Fibroblast of upper back skin (primary cell): ENCODE measurements around the gene CIZ1.

ENCODE experiments used
- DNase-seq: peaks from one replicate; pipeline ENCODE4 v3.0.0-alpha.2; 2013

Gene CIZ1

DNA sequence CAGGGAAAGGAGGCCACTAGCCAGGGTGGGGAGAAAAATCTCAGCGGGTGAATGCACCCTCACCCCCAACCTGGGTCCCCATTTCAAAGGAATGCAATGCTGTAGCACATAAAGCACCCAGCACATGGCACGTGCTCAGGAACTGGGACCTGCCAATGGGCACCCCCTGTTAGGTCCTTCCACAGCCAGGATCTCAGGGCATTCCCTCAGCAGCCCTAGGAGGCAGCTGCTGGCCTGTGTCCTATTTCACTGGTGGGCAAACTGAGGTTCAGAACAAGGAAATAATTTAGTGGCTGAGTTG, 20.6 kb upstream of the CIZ1 start:
- DNase-seq: no peak

DNA sequence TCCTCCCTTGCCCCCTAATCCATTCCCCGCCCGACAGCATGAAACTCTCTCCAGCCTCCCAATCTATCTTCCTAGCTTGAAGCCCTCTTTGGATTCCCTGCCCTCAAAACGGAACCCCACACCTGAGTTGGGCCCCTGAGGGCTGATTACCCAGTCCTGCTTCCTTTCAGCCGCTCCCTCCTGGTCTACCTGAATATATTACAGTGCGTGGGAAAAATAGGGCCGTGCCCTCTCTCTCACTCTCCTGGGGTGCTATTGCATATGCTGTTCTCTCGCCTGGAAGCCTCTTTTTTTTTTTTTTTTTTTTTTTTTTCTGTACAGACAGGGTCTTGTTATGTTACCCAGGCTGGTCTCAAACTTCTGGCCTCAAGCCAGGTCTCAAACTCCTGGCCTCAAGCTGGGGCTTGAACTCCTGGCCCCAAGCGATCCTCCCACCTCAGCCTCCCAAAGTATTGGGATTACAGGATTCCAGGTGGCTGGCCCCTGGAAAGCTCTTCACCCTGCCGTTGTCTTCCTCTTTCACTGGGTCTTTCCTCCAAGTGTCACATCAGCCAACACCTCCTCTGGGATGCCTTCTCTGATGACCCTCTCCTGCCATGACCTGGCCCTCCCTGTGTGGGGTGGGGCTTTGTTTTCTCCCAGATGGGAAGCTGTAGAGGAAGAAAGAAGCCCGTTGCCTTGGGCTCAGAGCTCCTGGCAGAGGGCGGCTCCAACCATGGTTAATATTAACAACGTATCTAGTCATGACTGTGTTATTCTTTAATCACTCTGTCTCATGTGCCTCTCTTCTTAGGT, 20.0 kb upstream of the CIZ1 start:
- no peak for DNase-seq

DNA sequence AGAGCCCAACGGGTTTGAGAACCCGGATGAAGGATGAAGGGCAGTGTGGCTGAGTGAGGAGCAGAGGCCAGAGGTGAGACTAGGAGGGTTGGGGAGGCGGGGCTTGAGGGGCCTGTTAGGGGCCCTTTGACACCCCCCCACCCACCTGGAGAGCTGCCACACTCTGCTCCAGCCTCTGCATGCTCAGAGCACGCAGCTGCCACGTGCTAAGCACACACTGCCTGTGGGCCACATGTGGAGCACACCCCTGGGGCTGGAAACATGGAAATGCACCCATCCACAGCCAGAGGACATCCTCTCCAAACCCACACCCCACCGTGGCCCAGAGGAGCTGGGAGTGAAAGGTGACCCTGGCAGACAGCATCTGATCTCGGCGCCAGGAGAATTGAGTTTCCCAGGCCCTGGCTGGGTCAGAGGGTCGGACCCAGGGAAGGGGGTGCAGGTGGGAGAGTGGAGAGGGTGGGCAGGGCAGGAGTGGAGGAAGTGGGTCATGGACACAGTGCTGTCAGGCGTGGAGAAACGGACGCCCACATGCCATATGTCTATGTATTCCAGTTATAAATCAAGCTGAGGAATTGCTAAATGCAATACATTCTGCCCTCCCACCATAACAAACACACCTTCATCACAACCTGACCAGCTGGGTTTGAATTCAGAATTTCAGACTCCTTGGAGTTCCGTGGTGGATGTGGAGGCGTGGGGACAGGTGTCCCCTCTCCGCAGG, 17.7 kb upstream of the CIZ1 start:
- no peak for DNase-seq

DNA sequence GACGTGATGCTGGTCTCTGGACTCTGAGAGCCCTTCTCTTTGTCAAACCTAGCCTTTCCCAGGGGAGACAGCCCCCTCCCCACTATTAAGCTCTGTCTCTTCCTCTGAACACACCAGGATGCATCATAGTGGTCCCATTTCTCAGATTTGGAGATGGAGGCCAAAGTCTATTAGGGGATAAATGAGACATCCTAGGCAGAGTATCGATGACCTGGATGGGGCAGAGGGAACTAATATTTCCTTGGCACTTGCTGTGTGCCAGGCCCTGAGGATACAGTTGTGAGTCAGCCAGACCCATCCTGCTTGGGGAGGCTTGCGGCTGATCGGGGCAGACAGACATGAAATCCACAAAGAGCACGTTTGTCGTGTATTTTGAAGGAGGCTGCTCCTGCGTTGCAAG, 17.0 kb upstream of the CIZ1 start:
- DNase-seq: no peak

DNA sequence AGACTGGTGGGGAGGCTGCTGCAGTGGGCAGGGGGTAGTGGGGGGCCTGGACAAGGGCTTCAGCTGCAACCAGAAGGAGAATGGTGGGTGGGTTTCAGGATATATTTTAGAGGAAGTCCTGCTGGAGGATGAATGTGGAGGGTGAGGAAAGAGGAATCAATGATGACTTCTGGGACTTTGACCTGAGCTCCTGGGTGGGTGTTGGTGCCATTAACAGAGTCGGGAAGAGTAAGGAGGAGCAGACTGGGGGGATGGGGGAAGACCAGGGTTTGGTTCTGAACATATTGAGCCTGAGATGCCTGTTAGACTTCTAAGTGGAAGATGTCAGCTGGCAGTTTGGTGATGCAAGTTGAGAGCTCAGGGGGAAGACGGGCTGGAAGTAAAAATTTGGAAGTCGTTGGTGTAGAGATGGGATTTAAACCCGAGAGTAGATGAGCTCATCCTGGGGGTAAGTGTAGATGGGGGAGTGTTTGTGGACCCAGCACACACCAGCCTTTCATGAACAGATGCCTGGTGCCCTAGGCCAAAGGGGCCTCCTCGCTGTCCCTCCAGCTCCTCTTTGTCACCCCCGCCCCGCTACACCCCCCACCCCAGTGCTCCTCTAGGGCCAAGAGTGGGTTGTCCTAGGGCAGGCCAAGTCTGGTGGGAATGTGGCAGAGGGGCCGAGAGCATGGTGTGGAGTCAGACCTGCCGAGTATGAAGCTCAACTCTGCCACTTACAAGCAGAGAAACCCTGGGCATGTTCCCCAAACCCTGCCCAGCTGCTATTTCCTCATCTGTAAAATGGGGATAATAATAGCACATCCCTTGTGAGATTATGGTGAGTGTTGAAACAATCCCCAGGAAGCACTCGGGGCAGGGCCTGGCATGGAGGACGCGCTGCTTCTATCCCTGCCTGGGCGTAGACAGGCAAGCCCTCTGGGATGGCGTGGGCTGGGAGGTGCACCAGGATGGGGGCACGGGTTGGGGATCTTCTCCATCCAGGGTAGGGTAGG, 15.8 kb upstream of the CIZ1 start:
- no peak for DNase-seq

DNA sequence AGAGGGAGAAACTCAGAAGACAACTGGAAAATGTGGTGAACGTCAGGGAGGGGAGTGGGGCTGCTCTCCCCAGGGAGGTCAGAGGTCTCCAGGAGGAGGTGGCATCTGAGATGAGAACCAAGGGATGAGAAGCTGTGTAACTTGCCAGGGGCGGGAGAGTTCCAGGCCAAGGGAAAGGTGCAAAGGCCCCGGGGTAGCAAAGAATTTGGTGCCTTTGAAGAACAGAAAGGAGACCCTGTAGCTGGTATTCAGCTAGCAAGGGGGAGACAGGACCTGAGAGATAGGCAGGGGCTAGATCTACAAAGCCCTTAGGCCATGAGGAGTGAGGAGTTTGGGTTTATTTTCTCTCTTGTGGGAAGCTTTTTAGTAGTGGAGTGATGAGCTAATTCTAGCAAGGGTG, 15.1 kb upstream of the CIZ1 start:
- no peak for DNase-seq

DNA sequence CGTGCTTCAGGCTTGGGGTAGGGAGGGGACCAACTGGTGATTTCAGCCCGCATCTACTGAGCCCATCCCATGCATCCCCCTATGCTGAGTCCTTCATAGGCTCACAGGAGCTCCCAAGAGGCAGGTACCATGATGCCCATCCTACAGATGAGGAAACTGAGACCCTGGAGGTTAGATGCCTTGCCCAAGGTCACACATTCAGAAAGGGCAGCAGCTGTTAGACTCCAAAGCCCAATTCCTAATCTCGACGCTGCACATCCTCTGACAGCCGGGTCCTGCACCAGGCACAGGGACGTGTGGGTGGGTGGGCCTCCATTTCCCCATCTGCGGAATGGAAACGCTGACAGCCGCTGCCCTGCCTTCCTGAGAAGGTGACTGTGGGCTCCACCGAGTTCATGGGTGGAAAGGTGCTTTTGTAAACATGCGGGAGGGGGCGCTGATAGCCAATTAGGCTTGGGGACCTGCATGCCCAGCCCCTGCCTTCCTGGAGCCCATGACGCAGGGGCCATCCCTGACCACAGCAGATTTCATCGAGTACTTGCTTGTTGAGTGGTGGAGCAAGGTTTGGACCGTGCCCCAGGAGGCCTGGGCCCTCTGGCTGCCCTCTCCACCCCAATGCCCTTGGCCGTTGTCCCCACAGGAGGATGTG, 14.0 kb upstream of the CIZ1 start:
- DNase-seq: no peak

DNA sequence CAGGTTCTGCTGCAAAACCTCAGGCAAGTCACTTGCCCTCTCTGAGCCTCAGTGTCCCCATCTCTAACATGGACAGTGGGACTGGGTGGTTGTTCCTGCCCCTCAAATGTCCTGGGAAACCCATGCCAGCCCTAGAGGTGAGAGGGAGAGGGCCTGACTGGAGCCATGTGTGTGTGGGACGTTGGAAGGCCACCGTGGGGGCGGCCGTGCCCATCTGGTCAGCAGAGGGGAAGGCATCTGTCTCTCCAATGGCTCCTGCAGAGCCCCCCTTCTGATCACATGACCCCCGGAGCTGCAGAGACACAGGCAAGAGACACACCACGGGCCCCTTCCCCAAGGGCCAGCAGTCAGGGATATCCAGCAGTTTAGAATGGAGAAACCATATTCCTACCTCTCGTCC, 13.5 kb upstream of the CIZ1 start:
- no peak for DNase-seq

DNA sequence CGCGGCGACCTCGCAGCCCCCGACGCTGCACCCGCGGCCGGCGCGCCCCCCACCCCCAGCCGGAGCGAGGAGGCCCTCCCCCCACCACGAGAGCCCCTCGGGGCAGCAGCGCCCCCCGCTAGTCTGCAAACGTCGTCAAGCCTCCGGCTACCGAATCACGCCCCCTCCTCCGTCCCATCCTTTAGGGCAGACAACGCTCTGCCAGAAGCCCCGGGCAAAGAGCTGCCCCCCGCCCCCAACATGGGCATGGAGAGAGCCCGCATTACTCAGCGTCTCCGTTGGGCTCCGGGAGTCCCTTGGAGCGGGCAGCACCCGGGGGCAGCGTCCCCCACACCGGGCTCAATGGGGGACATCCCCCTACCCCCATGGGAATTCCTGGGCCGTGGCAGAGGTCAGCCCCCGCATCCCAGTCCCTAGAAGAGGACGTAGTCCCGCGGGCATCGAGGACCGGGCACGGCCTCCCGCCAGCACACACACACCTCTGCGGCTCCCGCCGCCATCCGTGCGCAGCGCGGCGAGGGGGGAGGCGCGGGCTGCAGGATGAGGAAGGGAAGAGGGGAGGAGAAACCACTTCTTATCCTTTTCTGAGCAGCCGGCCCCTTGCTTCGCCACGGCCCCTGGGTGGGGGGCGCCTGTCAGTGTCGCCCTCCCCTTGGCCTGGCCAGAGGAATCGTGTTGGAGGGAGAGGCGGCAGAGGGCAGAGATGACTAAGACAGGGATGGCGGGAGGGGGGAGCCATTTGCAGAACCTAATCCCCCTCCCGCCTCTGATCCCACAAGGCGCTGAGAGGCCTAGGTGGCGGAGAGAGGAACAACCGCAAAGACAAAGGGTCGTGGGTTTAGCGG, 12.6 kb upstream of the CIZ1 start:
- DNase-seq: peak; percentile 50

DNA sequence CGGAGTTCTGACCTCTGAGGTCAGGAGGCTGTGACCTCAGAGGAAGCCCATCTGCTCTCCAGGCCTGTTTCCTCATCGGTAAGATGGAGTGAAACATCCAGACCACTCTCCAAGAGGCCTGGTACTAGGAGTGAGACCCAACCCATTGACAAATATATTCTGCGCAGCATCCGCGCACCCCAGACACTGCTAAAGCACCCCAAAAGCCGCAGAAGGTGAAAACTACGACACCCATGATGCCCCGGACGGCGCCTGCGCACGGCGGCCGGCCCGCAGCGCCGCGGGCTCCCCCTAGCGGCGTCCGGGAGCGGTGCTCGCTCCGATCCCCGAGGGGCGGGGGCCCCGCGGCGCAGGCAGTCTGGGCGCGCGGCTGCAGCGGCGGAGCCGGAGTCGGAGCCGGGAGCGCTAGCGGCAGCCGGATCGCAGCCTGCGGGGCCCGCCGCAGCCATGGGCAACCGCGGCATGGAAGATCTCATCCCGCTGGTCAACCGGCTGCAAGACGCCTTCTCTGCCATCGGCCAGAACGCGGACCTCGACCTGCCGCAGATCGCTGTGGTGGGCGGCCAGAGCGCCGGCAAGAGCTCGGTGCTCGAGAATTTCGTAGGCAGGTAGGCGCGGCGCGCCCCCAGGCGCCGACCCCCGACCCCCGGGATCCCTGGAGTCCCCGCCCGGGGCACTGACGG, 11.8 kb upstream of the CIZ1 start, which contains the start of gene DNM1:
Gene DNM1, plus strand, starts transcription at position 356 of the 683 bp plus-strand sequence. Its CDS starts 92 bp downstream, at position 448.
- peak; percentile 53 for DNase-seq

DNA sequence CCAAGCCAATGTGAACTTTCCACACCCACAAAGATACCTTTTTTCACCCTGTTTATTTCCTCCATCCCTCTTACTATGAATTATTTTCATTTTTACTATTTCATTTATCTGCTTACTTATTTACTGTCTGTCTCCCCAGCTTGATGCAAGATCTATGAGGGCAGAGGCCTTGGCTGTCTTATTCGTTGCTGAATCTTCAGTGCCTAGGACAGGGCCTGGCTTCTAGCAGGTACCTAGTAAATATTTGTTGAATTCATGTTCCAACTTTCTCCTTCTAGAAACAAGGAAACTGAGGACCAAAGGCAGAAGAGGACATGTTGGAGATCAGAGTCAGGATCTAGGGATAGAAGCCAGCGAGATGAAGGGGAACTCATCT, 11.3 kb upstream of the CIZ1 start:
- no peak for DNase-seq

DNA sequence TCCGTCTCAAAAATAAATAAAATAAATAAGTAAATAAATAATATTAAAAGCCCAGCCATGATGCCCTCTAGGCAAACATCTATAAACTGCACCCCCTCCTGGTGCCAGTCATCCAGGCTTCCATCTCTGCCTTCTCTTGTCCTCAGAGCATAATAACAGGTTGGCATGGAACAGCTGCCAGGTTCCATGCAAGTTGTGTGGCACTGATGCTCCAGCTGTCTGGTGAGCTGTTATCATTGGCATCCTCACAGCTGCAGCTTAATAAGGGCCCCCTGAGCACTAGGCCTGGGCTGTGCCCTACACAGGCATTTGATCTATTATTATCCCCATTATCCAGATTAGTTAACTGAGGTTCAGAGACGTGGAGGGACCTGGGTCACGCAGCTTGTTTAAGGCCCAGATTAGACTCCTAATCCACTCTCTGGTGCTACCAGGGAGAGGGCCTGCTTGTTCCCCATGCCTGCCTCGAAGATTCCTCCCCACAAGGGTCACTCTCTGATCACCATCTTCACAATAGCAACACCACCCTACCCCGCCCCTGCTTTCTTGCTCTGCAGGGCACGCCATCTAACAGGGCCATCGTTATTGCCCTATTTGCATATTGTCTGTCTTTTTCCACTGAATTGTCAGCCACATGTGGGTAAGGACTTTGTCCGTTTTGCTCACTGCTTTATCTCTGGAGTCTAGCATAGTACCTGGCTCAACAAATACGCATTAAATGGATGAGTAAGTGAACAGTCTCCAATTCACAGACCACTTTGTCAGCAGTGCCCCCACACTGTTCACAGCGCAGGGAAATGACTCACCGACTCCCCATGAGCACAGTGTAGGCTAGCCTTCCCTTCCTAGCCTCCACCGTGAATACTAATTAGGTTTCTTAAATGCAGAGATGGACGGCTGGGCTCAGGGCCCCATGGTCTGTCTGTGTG, 10.3 kb upstream of the CIZ1 start:
- peak; percentile 59 for DNase-seq

DNA sequence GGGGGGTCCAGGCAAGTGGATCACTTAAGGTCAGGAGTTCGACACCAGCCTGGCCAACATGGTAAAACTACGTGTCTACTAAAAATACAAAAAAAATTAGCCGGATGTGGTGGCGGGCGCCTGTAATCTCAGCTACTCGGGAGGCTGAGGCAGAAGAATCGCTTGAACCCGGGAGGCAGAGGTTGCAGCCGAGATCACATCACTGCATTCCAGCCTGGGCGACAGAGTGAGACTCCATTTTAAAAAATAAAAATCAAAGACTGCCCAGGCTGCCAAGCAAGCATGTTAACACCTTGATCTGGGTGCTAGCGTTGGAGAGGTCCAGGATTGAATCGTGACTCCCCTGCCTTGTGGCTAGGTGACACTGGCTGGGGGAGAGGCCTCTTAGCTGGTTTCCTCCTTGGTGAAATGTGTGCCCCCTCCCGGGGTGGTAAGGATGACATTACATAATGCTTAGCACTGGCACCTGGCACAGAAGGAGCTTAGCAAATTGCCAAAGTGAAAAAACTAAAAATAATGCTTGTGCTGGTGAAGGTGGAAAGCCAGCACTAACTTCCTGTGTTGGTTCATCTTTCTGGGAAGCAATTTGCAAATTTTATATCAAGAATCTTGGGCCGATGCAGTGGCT, 2.2 kb upstream of the CIZ1 start:
- DNase-seq: no peak

DNA sequence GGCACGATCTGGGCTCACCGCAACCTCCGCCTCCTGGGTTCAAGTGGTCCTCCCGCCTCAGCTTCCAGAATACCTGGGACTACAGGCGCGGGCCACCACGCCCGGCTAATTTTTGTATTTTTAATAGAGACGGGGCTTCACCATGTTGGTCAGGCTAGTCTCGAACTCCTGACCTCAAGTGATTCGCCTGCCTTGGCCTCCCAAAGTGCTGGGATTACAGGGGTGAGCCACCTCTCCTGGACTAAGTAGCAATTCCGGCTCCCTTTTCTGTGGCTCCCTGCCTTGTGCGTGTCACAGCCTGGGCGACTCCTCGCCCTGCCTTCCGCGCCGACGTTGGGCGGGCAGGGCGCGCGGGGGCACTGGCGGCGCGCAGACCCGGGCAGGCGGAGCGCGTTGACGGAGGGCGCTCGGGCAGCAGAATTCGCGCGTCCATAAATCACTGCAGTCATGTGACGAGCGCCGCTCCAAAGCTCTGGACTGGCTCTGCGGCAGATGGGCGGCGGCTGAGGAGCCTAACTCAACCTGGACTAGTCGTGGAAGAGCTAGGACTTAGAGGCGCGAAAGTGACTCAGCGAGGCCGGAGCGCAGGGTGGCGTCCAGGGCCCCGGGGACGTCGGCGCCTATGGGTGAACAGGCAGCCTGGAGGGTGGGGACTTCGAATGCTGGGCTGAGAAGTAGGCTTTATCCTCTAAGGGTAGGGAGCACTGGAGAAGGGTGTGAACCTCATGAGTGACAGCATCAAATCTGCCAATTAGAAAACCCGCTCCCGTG, 1.4 kb upstream of the CIZ1 start:
- DNase-seq: peak; percentile 90

DNA sequence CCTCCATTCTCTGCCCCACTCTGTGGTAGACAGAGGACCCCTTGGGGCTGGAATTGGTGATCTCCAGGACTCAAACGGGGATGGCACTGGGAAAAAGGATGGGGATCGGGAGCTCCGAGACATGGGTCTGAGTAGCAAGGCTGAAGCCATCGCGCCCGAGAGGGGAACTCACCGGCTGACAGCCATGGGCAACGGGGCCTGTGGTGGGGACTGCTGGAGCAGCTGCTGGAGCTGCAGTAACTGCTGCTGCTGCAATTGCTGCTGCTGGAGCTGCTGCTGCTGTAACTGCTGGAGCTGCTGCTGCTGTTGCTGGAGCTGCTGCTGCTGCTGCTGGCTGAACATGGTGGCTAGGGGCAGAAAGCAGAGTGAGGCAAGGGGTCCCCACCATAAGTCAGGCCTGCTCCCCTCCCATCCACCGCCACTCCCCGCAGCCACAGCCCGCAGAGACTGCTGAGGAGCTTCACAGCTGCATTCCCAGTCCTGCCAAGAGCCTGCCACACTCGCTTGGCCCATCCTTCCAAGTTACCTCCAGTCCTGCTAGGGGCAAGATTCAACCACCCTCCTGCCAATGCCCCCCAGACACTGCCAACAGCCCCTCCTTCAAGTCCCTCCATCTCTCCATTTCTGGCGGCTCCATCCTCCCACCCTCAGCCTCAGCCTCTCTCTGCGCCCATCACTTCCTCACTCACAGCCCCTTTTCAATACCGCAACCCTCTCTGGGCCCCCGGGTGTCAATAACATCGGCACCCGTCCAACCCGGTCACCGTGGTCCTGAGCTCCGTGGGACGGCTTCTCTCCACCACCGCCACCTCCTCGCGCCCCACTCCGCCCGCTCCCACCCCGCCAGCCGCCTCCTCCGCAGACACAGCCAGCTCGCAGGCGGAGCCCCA, 611 bp downstream of the CIZ1 start:
- no peak for DNase-seq

DNA sequence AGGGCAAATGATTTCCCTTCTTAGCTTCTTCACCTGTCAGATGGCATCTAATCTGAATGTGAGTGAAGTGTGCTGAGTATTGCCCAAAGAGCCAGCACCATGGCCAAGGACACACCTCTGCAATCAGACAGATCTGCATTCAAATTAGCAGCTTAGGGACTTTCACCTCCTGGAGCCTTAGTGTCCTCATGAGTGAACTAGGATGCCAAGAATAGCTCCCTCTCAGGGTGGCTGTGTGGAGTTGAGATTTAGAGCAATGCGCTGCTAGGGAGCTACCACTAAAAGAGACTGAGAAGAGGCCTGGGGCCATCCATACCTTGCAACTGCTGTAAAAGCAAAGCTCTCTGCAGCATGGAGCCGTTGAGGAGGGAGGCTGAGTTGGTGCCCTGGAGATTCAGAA, 1.4 kb downstream of the CIZ1 start:
- DNase-seq: no peak

DNA sequence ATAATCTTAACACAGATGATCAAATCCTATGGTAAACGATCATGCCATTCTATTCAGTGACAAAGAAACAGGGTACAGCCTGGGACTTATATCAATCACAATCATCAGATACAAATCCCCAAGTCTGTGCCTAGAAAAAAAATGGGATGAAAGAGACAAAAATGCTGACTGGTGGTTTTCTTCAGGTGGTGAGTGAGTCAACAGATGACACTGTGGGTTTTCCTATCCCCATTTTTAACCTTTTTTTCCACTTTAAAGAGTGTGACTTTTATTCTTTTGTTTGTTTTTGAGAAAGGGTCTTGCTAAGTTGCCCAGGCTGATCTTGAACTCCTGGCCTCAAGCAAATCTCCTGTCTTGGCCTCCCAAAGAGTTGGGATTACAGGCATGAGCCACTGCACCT, 3.2 kb downstream of the CIZ1 start:
- DNase-seq: no peak

DNA sequence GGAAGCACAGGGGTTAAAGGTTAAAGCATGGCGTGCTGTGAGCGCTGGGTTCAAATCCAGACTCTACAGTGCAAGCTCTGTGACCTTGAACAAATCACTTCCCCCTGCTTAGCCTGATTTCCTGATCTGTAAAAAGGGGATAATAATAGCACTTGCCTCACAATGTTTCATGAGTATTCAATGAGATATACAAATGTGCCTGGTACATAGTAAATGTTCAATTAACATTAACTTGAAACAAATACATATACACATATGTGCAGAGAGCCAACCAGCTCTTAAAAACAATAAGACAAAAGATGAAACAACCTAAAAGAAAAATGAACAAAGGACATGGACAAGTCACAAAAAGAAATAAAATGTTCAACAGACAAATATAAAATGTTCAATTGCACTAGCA, 4.0 kb downstream of the CIZ1 start:
- no peak for DNase-seq
